Measurements from ENCODE around the gene ERN1.

ERN1 gene

GRCh38 chr17:64056269-64057005 lies 73.5 kb downstream of the ERN1 start:
- DNase-seq = no peak

- no peak for DNase-seq
These were observed 74.5 kb downstream of the ERN1 start for GRCh38 chr17:64055183-64056142.

GRCh38 chr17:64054304-64054703 lies 75.6 kb downstream of the ERN1 start:
- DNase-seq = no peak

GRCh38 chr17:64053101-64053500 lies 76.8 kb downstream of the ERN1 start:
- DNase-seq = no peak

GRCh38 chr17:64051153-64051552 lies 78.8 kb downstream of the ERN1 start:
- no peak for DNase-seq

- no peak for DNase-seq
These were observed 81.1 kb downstream of the ERN1 start for GRCh38 chr17:64048805-64049204.

GRCh38 chr17:64045176-64045575 lies 84.8 kb downstream of the ERN1 start:
- no peak for DNase-seq

GRCh38 chr17:64042700-64043485 lies 87.1 kb downstream of the ERN1 start:
- DNase-seq = no peak

- no peak for DNase-seq
These were observed 88.0 kb downstream of the ERN1 start for GRCh38 chr17:64041912-64042311.

- no peak for DNase-seq
These were observed 89.7 kb downstream of the ERN1 start for GRCh38 chr17:64040206-64040605.

- no peak for DNase-seq
These were observed 90.9 kb downstream of the ERN1 start for GRCh38 chr17:64039106-64039400.

- DNase-seq = no peak
These were observed 91.4 kb downstream of the ERN1 start for GRCh38 chr17:64038331-64039105.

- DNase-seq = no peak
These were observed 92.1 kb downstream of the ERN1 start for GRCh38 chr17:64037802-64038201.

GRCh38 chr17:64037180-64037579 lies 92.8 kb downstream of the ERN1 start:
- DNase-seq = no peak

GRCh38 chr17:64036198-64036922 lies 93.6 kb downstream of the ERN1 start:
- no peak for DNase-seq

- no peak for DNase-seq
These were observed 97.9 kb downstream of the ERN1 start for GRCh38 chr17:64032081-64032480.

- peak in 1 of 2 experiments; percentile 25 for DNase-seq
These were observed 101.0 kb downstream of the ERN1 start for GRCh38 chr17:64028874-64029464.

GRCh38 chr17:64025732-64026294 lies 104.1 kb downstream of the ERN1 start:
- DNase-seq = peak in 1 of 2 experiments; percentile 2

GRCh38 chr17:64024781-64025731 lies 104.9 kb downstream of the ERN1 start:
- no peak for DNase-seq

GRCh38 chr17:64024215-64024654 lies 105.7 kb downstream of the ERN1 start:
- DNase-seq = no peak
